GM12892 (cell line): ENCODE data around the gene MRPS30.

Experiments
- DNase-seq: peaks from one replicate; pipeline ENCODE4 v3.0.0; 2011; ENCODE audit not compliant: insufficient read length
- FAIRE-seq: peaks from 2 replicates; lab custom pipeline; 2011; peaks lifted over from hg19 to GRCh38; lab: Jason Lieb, UNC
- POLR2A ChIP-seq: IDR thresholded peaks from 2 replicates; pipeline ENCODE4 v1.6.1; 2011; ENCODE audit warnings: low read depth, low read length, control low read depth
- POLR2AphosphoS5 ChIP-seq: IDR thresholded peaks from 2 replicates; pipeline ENCODE4 v1.6.1; 2011; ENCODE audit warnings: low read depth, low read length, control low read depth
- TAF1 ChIP-seq: IDR thresholded peaks from 2 replicates; pipeline ENCODE4 v1.6.1; 2011; ENCODE audit warnings: low read depth, mild to moderate bottlenecking, control low read depth, low read length, borderline replicate concordance

Gene MRPS30

GRCh38 chr5:44828719-44829118 is 20.0 kb downstream of the MRPS30 start:
- TF ChIP-seq TAF1 (no peak), POLR2AphosphoS5 (no peak), POLR2A (no peak)
- DNase-seq (no peak), FAIRE-seq (no peak)

GRCh38 chr5:44830951-44831350 is 22.2 kb downstream of the MRPS30 start:
- TF ChIP-seq TAF1 = no peak
- no peak for TF ChIP-seq POLR2A
- TF ChIP-seq POLR2AphosphoS5 = no peak
- DNase-seq (no peak), FAIRE-seq (no peak)

GRCh38 chr5:44833249-44833648 is 24.5 kb downstream of the MRPS30 start:
- FAIRE-seq = no peak
- DNase-seq = no peak
- TF ChIP-seq TAF1 = no peak
- TF ChIP-seq POLR2A = no peak
- no peak for TF ChIP-seq POLR2AphosphoS5

GRCh38 chr5:44835693-44836092 is 26.9 kb downstream of the MRPS30 start:
- FAIRE-seq (no peak), DNase-seq (no peak)
- TF ChIP-seq TAF1 (no peak), POLR2AphosphoS5 (no peak), POLR2A (no peak)

GRCh38 chr5:44839018-44839681 is 30.4 kb downstream of the MRPS30 start:
- no peak for TF ChIP-seq POLR2AphosphoS5
- no peak for TF ChIP-seq TAF1
- TF ChIP-seq POLR2A = no peak
- FAIRE-seq (no peak), DNase-seq (no peak)

- no peak for FAIRE-seq
- no peak for TF ChIP-seq POLR2AphosphoS5
- no peak for TF ChIP-seq POLR2A
- no peak for DNase-seq
Observed at GRCh38 chr5:44842496-44843282, 33.9 kb downstream of the MRPS30 start.

- FAIRE-seq = no peak
- DNase-seq = no peak
Observed at GRCh38 chr5:44844744-44845143, 36.0 kb downstream of the MRPS30 start.

GRCh38 chr5:44845777-44846176 is 37.0 kb downstream of the MRPS30 start:
- TF ChIP-seq TAF1 (no peak), POLR2A (no peak), POLR2AphosphoS5 (no peak)
- no peak for DNase-seq
- no peak for FAIRE-seq

More at GRCh38 chr5:44844744-44845143, 36.0 kb downstream of the MRPS30 start:
- TF ChIP-seq POLR2AphosphoS5 (no peak), POLR2A (no peak), TAF1 (no peak)

GRCh38 chr5:44847206-44847852 is 38.6 kb downstream of the MRPS30 start:
- no peak for FAIRE-seq
- no peak for DNase-seq
- TF ChIP-seq POLR2A (no peak), POLR2AphosphoS5 (no peak), TAF1 (no peak)

- DNase-seq = no peak
- FAIRE-seq = no peak
- TF ChIP-seq POLR2A (no peak), POLR2AphosphoS5 (no peak), TAF1 (no peak)
Observed at GRCh38 chr5:44860267-44860666, 51.5 kb downstream of the MRPS30 start.

GRCh38 chr5:44862808-44863207 is 54.1 kb downstream of the MRPS30 start:
- TF ChIP-seq POLR2A (no peak), POLR2AphosphoS5 (no peak), TAF1 (no peak)
- FAIRE-seq (no peak), DNase-seq (no peak)
